CD4-positive, alpha-beta T cell treated with Interleukin-12 subunit alpha and Interleukin-12 subunit beta, for 1 hour (primary cell): ENCODE measurements around the gene PIP5K1B.

Experiments
- DNase-seq: peaks from one replicate; pipeline ENCODE4 v3.0.0-alpha.2; 2020

The PIP5K1B gene

GRCh38 chr9:68708513-68708912 lies 3.5 kb downstream of the PIP5K1B start:
- DNase-seq, result no peak

- no peak for DNase-seq
These were observed 4.5 kb downstream of the PIP5K1B start for GRCh38 chr9:68709291-68710110.

- DNase-seq, result no peak
These were observed 5.1 kb downstream of the PIP5K1B start for GRCh38 chr9:68710111-68710471.

GRCh38 chr9:68711281-68711680 lies 6.2 kb downstream of the PIP5K1B start:
- DNase-seq, result no peak

DNA sequence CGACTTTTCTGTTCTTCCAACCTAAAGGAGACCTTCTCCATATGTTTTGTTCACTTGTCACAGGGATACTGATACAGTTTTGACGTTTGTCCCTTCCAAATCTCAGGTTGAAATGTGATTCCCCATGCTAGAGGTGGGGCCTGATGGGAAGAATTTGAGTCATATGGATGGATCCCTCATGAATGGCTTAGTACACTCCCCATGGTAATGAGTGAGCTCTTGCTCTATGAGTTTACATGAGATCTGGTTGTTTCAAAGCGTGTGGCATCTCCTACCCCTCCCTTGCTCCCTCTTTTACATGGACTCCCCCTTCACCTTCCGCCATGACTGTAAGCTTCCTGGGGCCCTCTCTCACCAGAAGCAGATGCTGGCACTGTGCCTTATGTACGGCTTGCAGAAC lies 6.9 kb downstream of the PIP5K1B start:
- no peak for DNase-seq

DNA sequence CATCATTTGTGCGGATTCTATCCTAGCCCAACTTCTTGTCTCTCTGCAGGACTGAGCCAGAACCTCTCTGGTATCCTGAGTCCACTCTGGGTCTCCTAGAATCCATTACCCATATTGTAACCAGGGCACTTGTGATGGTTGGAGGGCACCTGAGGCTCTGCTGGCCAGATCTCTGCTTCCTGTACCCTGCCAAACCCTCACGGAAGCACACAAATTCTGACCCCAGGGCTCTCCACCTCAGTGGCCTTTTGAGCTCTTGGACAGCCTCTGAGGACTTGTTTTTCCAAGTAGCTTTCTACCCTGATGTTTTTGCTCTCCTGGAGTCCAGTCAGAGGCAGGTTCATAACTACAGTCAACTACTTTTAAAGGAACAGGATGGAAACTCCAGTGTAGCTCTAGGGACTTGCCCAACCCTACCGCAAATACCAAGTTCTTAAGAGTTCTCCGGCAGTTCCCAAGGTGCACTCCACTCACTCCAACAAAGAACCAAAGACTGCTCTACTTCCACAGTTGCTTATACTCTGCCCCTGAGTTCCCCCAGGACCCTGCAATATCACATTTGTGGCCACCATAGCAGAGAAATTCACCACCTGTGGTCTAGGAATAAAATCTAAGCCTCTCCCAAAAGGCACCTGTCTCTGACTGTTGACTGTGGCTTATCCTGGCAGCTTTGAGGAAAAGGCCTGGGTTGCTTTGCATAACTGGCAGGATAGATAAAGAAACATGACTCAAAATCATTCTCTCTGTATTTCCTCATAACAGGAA lies 9.6 kb downstream of the PIP5K1B start:
- DNase-seq, result no peak

DNA sequence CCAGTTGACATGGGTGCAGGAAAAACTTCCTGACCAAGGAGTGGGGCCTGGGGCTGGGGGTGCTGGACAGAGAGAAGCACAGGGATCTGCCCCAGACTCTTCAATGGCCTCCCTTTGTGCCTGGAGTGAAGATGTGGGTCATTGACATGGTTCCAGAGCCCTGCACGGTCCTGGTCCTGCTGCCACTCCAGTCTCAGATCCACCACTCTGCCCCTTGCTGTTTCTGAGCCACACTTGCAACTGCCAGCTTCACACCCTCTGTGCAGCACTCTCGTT lies 10.1 kb downstream of the PIP5K1B start:
- no peak for DNase-seq

DNA sequence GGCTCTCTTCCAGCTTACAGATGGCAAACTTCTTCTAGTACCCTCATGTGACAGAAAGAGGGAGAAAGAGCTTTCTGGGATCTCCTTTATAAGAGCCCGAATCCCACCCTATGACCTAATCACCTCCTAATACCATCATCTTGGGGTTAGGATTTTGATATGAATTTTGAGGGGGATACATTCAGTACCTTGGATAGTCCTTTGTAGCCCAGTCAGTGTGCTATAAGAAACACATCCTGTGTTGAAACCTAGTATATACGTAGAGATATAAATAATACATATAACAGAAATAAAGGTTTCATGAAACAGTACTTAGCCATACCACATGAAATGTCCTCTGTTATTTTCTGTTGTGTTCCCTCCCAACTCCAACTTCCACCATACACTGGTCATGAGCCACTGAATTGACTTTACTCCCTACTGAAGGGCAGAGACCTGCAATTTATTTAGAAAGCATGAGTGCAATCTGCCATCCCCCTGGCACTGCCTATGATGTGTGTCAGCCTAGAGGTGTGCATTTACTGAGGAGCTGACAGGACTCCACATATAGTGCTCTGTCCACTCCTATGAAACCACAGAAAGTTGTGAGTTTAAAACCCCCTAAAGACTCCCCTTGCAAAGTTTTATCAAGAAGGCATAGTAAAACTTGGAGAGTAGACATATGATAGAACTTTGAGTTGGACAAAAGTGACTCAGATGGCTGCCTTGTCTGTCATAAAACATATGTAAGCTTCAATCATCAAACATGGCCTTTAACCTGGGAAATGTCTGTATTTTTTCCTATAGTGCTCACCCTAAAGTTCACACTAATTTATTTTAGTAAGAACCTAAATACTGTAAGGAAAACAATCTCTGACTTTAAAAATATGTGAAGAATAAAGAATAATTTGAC lies 12.8 kb downstream of the PIP5K1B start:
- DNase-seq, result no peak

DNA sequence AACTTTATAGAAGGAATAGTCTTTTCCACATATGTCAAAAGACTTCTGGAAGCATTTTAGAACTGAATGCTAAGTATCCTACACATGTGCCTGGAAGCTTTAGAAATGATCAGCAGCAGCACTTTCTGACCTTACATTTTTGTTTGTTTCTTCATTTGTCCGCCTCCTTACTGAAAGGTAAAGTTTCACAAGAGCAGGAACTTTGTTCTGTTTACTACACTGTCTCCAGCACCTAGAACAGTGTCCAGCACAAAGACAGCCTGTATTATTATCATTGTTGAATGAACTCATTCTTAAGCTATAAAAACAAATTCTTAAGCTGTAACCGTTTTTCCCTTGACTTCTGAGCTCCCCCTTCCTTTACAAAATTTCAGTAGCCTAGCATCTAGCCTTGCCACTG lies 14.8 kb downstream of the PIP5K1B start:
- DNase-seq, result no peak

DNA sequence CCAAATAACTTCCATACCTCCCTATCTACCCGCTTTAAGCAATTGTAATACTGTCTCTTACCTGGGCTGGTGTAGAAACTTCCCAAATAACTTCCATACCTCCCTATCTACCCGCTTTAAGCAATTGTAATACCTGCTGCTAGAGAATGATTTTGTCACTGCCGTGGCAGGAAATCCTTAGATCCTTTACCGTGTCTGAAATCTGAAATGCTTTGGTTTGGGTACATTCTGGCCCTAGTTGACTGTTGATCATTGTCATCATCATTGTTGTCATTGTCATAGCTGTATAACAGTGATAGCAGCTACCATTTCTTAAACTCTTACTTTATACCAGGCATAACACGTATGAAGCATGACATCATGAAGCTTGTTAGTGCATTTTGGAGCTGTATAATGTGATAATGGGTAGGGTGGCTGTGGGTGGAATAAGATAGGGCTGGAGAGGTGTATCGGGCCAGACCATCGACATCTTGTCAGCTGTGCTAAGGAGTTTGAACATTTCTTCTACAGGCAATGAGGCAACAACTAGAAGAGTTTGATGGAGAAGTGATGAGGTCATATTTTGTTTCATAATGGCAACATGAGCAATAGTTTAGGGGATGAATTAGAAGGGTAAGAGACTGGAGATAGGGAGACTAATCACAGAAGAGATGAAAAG lies 15.7 kb downstream of the PIP5K1B start:
- DNase-seq, result no peak

DNA sequence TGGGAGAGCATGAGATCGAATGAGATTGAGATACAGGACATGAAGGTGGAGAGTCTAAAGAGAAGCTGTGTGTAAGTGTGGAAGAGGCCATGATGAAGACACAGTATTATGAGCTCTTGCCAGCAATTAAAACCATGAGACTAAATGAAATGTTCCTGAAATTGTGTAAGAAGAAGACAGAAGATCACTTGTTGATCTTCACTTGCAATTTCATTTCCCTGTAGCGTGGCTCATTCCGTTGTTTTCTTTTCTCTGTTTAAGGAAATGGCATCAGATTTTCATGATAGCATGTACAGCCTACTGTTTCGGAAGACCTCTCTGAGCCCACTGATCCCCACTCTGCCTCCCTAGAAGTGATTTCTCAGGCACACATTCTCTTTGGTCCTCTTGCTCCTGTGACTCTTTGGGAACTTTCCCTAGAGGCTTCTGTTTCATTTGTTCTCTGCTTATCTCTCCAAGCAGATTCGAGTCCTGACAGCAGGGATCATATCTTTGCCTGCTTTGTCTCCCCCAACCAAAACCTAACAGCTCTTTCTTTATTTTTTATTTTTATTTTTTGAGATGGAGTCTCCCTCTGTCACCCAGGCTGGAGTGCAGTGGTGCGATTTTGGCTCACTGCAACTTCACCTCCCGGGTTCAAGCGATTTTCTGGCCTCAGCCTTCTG lies 16.8 kb downstream of the PIP5K1B start:
- no peak for DNase-seq

DNA sequence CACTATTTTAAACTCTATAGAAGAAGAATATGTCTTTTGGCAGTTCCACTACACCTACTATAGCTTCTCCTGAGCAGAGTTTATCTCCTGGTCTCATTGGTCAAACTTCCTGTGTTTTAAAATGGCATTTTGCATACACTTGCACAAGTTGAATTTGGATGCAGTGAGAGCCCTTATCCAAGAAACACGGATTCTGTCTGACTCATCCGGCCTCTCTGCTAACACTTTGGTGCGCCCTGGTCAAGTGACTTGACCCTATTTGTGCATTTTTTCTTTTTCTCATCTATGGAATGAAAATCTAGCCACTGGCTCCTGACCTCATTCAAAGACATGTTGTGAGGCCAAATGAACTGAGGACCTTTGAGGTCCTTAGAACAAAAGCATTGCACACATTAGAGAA lies 20.0 kb downstream of the PIP5K1B start:
- no peak for DNase-seq

GRCh38 chr9:68726489-68726888 lies 21.4 kb downstream of the PIP5K1B start:
- DNase-seq, result no peak

DNA sequence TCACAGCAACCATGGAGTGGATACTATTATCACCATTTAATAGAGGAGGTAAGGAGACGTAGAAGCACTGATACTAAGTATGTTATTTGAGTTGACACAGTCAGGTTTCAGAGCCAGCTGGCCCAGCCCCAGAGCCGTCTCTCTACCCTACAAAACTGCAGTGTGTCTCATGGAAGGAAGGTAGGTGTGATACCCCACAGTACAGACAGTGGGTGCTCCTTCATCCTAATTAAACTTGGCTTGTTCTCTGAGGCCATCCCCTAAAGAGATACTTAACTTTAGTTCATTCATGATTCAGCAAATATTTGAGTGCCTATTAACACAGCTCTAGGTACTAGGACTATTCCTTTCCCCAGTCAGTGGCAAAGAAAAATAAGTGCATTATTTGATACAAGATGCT lies 22.6 kb downstream of the PIP5K1B start:
- DNase-seq, result no peak

- no peak for DNase-seq
These were observed 23.7 kb downstream of the PIP5K1B start for GRCh38 chr9:68728731-68729130.

- no peak for DNase-seq
These were observed 25.7 kb downstream of the PIP5K1B start for GRCh38 chr9:68730570-68731235.

DNA sequence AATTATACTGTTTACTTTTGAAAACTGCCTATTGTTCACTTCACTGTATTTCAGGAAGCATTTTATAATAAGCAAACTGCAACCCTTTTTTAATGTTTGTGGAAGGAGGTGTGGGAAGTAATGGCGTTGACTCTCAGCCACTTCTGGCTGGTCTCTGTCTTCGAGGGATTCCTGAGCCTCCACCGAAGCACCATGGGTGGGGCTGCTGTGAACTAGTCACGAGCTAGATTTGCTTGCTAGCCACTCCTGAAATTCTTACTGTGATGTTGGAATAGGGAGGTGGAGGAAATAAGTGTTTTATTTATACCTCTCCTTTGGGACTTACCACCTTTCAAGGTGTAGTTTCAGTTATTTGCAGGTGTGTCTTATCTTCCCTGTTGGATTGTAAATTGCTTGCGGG lies 26.8 kb downstream of the PIP5K1B start:
- DNase-seq, result no peak

DNA sequence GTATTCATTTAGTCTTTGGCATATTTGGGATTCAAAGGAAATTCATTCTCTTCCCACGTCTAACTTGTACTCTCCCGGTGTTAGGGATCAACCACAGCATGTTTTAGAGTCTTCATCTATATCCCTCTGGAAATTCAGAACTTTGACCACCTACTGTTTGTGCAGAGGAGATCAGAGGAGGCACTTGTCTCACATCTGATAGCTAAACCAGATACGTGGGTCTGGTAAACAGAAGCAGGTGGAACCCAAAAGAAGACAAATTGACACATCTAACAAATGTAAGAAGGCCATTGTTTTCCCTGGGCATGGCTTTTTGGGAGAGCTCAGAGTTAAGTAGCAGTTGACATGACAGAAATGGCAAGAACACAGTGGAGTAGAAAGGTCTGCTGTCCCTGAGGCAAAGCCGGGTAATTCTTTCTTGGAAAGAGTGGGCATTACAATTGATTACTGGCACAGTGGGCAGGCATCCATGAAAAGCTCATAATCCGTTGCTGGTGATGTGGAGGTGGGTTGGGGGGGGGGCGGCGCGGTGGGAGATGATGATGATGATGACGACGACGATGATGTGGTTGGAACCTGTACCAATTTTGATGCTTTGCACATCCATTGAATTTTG lies 27.5 kb downstream of the PIP5K1B start:
- no peak for DNase-seq

GRCh38 chr9:68733021-68733405 lies 28.0 kb downstream of the PIP5K1B start:
- no peak for DNase-seq

DNA sequence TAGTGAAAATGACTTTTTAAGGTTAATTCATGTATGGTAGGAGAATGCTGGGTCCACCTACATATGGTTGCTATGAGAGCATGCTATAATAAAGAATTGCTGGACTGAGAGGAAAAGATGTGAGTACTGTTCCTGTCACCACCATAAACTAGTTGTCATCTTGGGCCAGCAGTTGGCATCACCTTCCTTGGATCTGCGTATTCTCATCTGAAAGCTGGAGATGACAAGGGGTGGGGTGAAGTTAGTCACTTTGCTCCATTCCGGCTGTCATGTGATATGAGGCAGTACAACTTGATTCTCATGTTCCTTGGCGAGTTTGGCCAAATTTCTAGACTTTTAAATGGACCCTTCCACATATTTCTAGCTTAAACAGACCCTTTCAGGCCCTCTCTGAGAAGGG lies 33.3 kb downstream of the PIP5K1B start:
- DNase-seq, result no peak

- DNase-seq, result no peak
These were observed 34.7 kb downstream of the PIP5K1B start for GRCh38 chr9:68739621-68740174.
